ENCODE results near the gene ANK3.

Gene ANK3

GRCh38 chr10:60105295-60105695 lies 284.4 kb downstream of the ANK3 start:
- H4K20me1 ChIP-seq (ENCODE audit: insufficient read depth, low read length) = no peaks in the 10 kb centered on the region
- no peaks in the 10 kb centered on the region for H3K9me3 ChIP-seq (replicated peaks; ENCODE audit: insufficient read depth, low read length)
- H3K79me2 ChIP-seq (ENCODE audit: low read length) = no peaks in the 10 kb centered on the region
- H3K27me3 ChIP-seq (replicated peaks; ENCODE audit: insufficient read depth, low read length) = no peaks in the 10 kb centered on the region
- no peaks in the 10 kb centered on the region for H3F3A ChIP-seq (ENCODE audit: insufficient read depth, low read length)
- H3K9me2 ChIP-seq (replicated peaks; ENCODE audit: insufficient read depth, low read length) = no peaks in the 10 kb centered on the region
- no peak overlapping the region for H3K27ac ChIP-seq (ENCODE audit: low read length)
- no peak for DNase-seq
- no peaks in the 10 kb centered on the region for H3K36me3 ChIP-seq (replicated peaks; ENCODE audit: insufficient read depth, low read length)
- no peak for TF ChIP-seq EZH2 (optimal IDR thresholded peaks at IDR 0.05; ENCODE audit: low read depth, low read length)
- no peak for TF ChIP-seq EZH2phosphoT487 (IDR thresholded peaks at IDR 0.05; ENCODE audit: low read length)
- no peak for TF ChIP-seq CTCF (IDR thresholded peaks at IDR 0.05; ENCODE audit: low read length)
- H3K4me2 ChIP-seq (ENCODE audit: low read depth, low read length) = no peak overlapping the region
- no peak overlapping the region for H2AFZ ChIP-seq (ENCODE audit: low read length)
- no peak overlapping the region for H3K9ac ChIP-seq (ENCODE audit: low read length)
- H3K4me1 ChIP-seq (ENCODE audit: low read length) = no peaks in the 10 kb centered on the region
- H3K4me3 ChIP-seq (ENCODE audit: low read length) = no peak overlapping the region

- Histone ChIP-seq H3K79me2 (ENCODE audit: low read length) (no peaks in the 10 kb centered on the region), H3K4me3 (ENCODE audit: low read length) (no peak overlapping the region), H3K9me3 (replicated peaks; ENCODE audit: insufficient read depth, low read length) (no peaks in the 10 kb centered on the region), H2AFZ (ENCODE audit: low read length) (no peak overlapping the region), H3K4me1 (ENCODE audit: low read length) (no peaks in the 10 kb centered on the region), H4K20me1 (ENCODE audit: insufficient read depth, low read length) (no peaks in the 10 kb centered on the region), H3K27ac (ENCODE audit: low read length) (no peak overlapping the region), H3F3A (ENCODE audit: insufficient read depth, low read length) (no peaks in the 10 kb centered on the region), H3K9ac (ENCODE audit: low read length) (no peak overlapping the region), H3K9me2 (replicated peaks; ENCODE audit: insufficient read depth, low read length) (no peaks in the 10 kb centered on the region), H3K4me2 (ENCODE audit: low read depth, low read length) (no peak overlapping the region), H3K27me3 (replicated peaks; ENCODE audit: insufficient read depth, low read length) (no peaks in the 10 kb centered on the region), H3K36me3 (replicated peaks; ENCODE audit: insufficient read depth, low read length) (no peaks in the 10 kb centered on the region)
- DNase-seq = no peak
- no peak for TF ChIP-seq EZH2phosphoT487 (IDR thresholded peaks at IDR 0.05; ENCODE audit: low read length)
- no peak for TF ChIP-seq EZH2 (optimal IDR thresholded peaks at IDR 0.05; ENCODE audit: low read depth, low read length)
- no peak for TF ChIP-seq CTCF (IDR thresholded peaks at IDR 0.05; ENCODE audit: low read length)
Observed at GRCh38 chr10:60101821-60102220, 287.9 kb downstream of the ANK3 start.

- Histone ChIP-seq H4K20me1 (ENCODE audit: insufficient read depth, low read length) (no peaks in the 10 kb centered on the region), H3K4me1 (ENCODE audit: low read length) (no peaks in the 10 kb centered on the region), H3K9ac (ENCODE audit: low read length) (no peak overlapping the region), H3K4me3 (ENCODE audit: low read length) (no peak overlapping the region), H3K36me3 (replicated peaks; ENCODE audit: insufficient read depth, low read length) (no peaks in the 10 kb centered on the region), H3K27me3 (replicated peaks; ENCODE audit: insufficient read depth, low read length) (no peaks in the 10 kb centered on the region), H3F3A (ENCODE audit: insufficient read depth, low read length) (no peaks in the 10 kb centered on the region), H3K9me3 (replicated peaks; ENCODE audit: insufficient read depth, low read length) (no peaks in the 10 kb centered on the region), H3K79me2 (ENCODE audit: low read length) (no peaks in the 10 kb centered on the region), H3K9me2 (replicated peaks; ENCODE audit: insufficient read depth, low read length) (no peaks in the 10 kb centered on the region), H3K4me2 (ENCODE audit: low read depth, low read length) (no peak overlapping the region), H2AFZ (ENCODE audit: low read length) (no peak overlapping the region), H3K27ac (ENCODE audit: low read length) (no peak overlapping the region)
- TF ChIP-seq EZH2phosphoT487 (IDR thresholded peaks at IDR 0.05; ENCODE audit: low read length) (no peak), CTCF (IDR thresholded peaks at IDR 0.05; ENCODE audit: low read length) (peak; percentile 60), EZH2 (optimal IDR thresholded peaks at IDR 0.05; ENCODE audit: low read depth, low read length) (no peak)
- peak; percentile 50 for DNase-seq
Observed at GRCh38 chr10:60099998-60100747, 289.5 kb downstream of the ANK3 start.

Measured in MM.1S (cell line).